Mucosa of rectum (tissue), 2 donors: ENCODE data around the gene PEX12.
"Not testable (repeated sequence)": the region's sequence is repeated elsewhere in the genome, so short reads cannot be mapped to it uniquely, and the experiment has no call there.

Source experiments
- H3K27ac ChIP-seq, 2 donors: one replicate each; pipeline ENCODE4 v1.7.0; 2013; ENCODE audit warnings: inconsistent platforms in 2 of 2, low read depth in 2 of 2, low read length in 2 of 2
- H3K27me3 ChIP-seq, 2 donors: one replicate each; pipeline ENCODE4 v1.7.0; 2013; ENCODE audit warnings: low read length in 2 of 2; ENCODE audit not compliant: control insufficient read depth in 2 of 2, insufficient read depth in 2 of 2
- H3K36me3 ChIP-seq, 2 donors: one replicate each; pipeline ENCODE4 v1.7.0; 2013; ENCODE audit warnings: low read length in 2 of 2; ENCODE audit not compliant: control insufficient read depth in 2 of 2, insufficient read depth in 2 of 2
- H3K4me1 ChIP-seq, 2 donors: one replicate each; pipeline ENCODE4 v1.7.0; 2013; ENCODE audit warnings: low read length in 2 of 2, mild to moderate bottlenecking in 1 of 2; ENCODE audit not compliant: control insufficient read depth in 2 of 2, insufficient read depth in 2 of 2
- H3K4me3 ChIP-seq, 2 donors: one replicate each; pipeline ENCODE4 v1.7.0; 2013; ENCODE audit warnings: low read length in 2 of 2
- H3K9ac ChIP-seq, 2 donors: one replicate each; pipeline ENCODE4 v1.7.0; 2013; ENCODE audit warnings: low read length in 2 of 2, low read depth in 1 of 2, mild to moderate bottlenecking in 1 of 2
- H3K9me3 ChIP-seq, 2 donors: one replicate each; pipeline ENCODE4 v1.7.0; 2013; ENCODE audit warnings: low read length in 2 of 2; ENCODE audit not compliant: control insufficient read depth in 2 of 2
- donor health status: healthy.
- donor health status: Normal muscosa, but diverticular disease.

PEX12 gene

DNA sequence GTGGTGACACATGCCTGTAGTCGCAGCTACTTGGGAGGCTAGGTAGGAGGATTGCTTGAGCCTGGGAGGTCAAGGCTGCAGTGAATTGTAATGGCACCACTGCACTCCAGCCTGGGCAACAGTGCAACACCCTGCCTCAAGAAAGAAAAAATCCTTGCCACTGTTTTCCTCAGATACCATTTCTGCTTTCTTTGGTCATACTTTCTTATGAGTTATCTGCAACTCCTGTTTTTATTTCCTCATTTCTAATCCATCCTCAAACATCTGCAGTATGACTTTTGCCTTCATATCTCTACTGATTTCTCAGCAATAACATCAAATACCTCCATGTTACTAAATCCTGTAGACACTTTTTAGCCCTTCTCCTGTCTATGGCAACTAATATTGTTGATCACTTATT, 5.7 kb upstream of the PEX12 start:
- Histone ChIP-seq H3K36me3 (no peaks in the 10 kb centered on the region), H3K27me3 (no peaks in the 10 kb centered on the region), H3K4me3 (no peak overlapping the region), H3K4me1 (peaks cover 10 to 13% of the 10 kb centered on the region in 2 donors), H3K9me3 (no peaks in the 10 kb centered on the region), H3K27ac (no peak overlapping the region), H3K9ac (no peak overlapping the region)

DNA sequence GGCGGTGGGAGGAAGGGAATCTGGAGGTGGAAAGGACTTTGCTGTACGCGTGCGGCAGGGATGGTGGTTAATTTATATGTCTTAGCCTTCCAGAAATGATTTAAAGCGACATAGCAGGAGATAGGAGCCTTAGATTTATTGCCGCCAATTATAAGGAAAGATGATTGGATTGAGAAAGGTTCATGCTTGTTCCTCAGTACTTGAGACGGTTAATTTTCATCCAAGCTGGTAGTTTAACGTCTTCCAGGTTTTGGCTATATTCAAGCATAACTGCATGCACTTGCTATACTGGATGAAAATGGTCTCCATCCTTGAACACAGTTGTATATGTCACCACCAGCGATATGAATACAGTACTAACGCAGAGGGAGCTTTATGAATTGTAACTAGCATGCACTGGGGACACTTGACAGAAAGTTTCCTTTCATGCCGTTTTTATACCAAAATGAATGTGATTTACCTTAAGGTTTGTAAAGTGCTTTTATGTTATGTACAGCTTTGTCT, 610 bp upstream of the PEX12 start:
- H3K36me3 ChIP-seq: peaks cover 6 to 7% of the 10 kb centered on the region in 2 donors
- H3K4me3 ChIP-seq: peak overlapping the region; percentile 90 to 95
- H3K9me3 ChIP-seq: no peaks in the 10 kb centered on the region
- no peaks in the 10 kb centered on the region for H3K27me3 ChIP-seq
- H3K9ac ChIP-seq: peak overlapping the region; percentile 89 to 97
- H3K4me1 ChIP-seq: peaks cover 8 to 10% of the 10 kb centered on the region in 2 donors
- peak overlapping the region; percentile 82 to 92 for H3K27ac ChIP-seq

DNA sequence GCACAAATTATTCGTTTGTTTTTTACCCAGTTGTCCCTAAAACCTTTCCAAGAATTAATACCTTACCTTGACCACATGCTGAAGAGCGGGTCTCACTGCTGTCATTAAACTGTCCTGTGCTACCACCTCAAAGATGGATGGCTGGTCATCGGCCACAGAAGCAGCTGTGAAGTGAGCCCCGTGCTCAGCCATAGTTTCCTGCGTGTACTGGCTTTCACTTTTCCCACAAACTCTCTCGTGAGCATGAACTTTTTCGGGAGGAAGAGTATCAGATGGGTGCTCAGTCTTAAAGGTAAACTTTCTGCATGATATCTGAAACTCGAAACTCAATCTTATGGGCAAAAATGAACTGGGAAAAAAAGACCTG, 558 bp downstream of the PEX12 start:
- no peaks in the 10 kb centered on the region for H3K9me3 ChIP-seq
- H3K36me3 ChIP-seq: peaks cover 6 to 11% of the 10 kb centered on the region in 2 donors
- H3K4me1 ChIP-seq: peaks cover 8 to 10% of the 10 kb centered on the region in 2 donors
- H3K9ac ChIP-seq: peak overlapping the region; percentile 89 to 97
- H3K4me3 ChIP-seq: peak overlapping the region; percentile 90 to 95
- no peaks in the 10 kb centered on the region for H3K27me3 ChIP-seq
- H3K27ac ChIP-seq: peak overlapping the region; percentile 82 to 92

DNA sequence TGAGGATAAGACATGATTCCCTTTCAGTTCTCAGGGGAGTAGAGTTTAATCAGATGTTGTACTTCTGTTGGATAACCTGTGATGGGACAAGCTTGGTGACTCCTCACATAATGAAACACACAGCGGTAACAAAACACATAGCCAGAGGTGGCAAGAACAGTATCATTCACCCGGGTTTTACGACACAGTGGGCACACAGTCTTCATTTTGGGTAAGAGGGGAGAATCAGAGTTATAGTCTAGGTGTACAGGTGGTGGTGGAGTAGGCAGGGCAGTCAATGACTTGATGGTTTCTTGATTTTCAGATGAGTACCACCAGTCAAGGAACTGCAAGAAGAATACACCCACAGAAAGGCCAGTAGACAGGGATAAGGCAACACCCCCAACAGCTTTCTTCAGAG, 2.6 kb downstream of the PEX12 start:
- no peaks in the 10 kb centered on the region for H3K9me3 ChIP-seq
- H3K4me1 ChIP-seq: peaks cover 8 to 10% of the 10 kb centered on the region in 2 donors
- peaks cover 6 to 11% of the 10 kb centered on the region in 2 donors for H3K36me3 ChIP-seq
- H3K27ac ChIP-seq: no peak overlapping the region
- no peak overlapping the region for H3K9ac ChIP-seq
- H3K27me3 ChIP-seq: no peaks in the 10 kb centered on the region
- no peak overlapping the region for H3K4me3 ChIP-seq

DNA sequence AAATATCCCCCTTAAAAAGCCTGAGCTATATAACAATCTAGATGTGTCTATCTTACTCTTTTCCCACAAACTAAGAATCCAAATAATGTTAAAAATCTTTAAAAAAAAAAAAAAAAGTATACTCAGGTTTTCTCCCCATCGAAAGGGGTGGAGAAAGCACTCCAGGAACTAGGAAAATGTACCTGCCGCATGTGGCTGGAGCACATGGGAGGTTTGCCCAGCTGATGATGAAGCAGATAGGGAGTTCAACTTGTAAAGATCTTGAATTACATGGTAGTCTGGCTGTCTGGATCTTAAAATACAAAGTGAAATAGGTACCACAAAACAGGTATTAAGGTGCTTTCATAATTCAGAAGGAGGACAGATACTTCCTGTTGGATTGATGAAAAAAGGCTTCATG, 9.0 kb downstream of the PEX12 start:
- H3K9ac ChIP-seq: no peak overlapping the region

DNA sequence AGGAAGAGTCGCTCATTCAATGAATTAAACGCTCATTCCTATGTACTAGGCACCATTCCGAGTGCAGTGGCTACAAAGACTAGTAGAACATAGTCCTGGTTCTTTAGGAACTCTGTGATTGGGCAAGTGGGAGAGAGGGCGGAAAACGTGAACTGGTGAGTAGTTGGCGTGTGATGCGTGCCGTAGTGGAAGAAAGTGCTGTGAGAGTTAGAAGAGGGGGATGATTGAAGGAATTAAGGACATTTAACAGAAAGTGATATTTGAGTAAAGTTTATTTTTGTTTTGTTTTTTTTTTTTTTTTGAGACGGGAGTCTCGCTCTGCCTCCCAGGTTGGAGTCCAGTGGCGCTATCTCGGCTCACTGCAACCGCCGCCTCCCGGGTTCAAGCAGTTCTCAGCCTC, 9.8 kb downstream of the PEX12 start:
- Histone ChIP-seq H3K9me3 (no peaks in the 10 kb centered on the region), H3K4me1 (peaks cover 9 to 11% of the 10 kb centered on the region in 2 donors), H3K36me3 (peaks cover 0 to 3% of the 10 kb centered on the region in 2 donors), H3K9ac (peak overlapping the region; percentile 79 to 89), H3K4me3 (peak overlapping the region; percentile 90 to 96), H3K27me3 (no peaks in the 10 kb centered on the region), H3K27ac (peak overlapping the region; percentile 81 to 87)

More for the DNA sequence above, 9.0 kb downstream of the PEX12 start:
- Histone ChIP-seq H3K27ac (no peak overlapping the region), H3K27me3 (no peaks in the 10 kb centered on the region), H3K36me3 (peaks cover 0 to 4% of the 10 kb centered on the region in 2 donors), H3K9me3 (no peaks in the 10 kb centered on the region), H3K4me1 (peaks cover 9 to 11% of the 10 kb centered on the region in 2 donors), H3K4me3 (no peak overlapping the region)

DNA sequence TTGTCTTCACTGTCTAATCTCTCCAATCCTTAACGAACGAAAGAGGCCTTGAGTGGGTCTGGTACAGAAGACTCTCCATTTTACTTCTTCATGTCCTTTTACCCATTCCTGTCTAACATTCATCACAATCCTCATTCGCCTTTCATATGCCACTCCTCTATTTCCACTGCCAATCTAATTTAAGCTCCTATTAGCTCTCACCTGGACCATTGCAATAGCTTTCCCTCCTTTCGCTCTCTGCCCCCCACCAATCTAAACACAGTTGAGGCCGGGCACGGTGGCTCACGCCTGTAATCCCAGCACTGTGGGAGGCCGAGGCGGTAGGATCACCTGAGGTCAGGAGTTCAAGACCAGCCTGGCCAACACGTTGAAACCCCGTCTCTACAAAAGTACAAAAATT, 11.4 kb downstream of the PEX12 start:
- no peak overlapping the region for H3K27ac ChIP-seq
- no peaks in the 10 kb centered on the region for H3K9me3 ChIP-seq
- no peak overlapping the region for H3K9ac ChIP-seq
- peaks cover 9 to 11% of the 10 kb centered on the region in 2 donors for H3K4me1 ChIP-seq
- no peaks in the 10 kb centered on the region for H3K27me3 ChIP-seq
- no peaks in the 10 kb centered on the region for H3K36me3 ChIP-seq
- peak overlapping the region; percentile 90 to 96 for H3K4me3 ChIP-seq

DNA sequence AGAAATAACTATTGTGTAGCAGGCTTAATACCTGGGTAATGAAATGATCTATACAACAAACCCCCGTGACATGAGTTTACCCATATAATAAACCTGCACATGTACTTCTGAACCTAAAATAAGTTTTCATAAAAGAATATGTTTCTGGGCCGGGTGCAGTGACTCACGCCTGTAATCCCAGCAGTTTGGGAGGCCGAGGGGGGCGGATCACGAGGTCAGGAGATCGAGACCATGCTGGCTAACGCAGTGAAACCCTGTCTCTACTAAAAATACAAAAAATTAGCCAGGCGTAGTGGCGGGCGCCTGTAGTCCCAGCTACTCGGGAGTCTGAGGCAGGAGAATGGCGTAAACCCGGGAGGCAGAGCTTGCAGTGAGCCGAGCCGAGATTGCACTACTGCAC, 15.2 kb downstream of the PEX12 start:
- not testable (repeated sequence) for H3K4me3 ChIP-seq, H3K4me1 ChIP-seq, H3K27me3 ChIP-seq, H3K9me3 ChIP-seq, H3K27ac ChIP-seq, H3K9ac ChIP-seq, H3K36me3 ChIP-seq

DNA sequence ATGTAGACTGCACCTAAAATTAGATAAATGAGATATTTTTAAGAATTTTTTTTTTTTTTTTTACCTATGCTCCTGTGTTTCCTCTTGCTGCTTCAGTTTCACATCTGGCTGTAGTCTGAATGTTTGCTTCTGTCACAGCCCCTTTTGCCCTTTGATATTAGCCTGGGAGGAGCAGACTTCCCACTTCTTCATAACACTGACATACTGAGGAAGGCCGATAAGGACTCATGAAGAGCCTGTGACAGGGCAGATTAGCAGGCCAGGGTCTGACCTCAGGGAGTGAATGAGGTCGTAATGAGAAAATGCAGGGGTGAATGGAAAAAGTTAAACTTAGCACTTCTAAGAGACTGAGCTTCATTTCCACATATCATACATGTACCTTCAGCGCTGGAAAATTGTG, 17.7 kb downstream of the PEX12 start, which contains the start of gene SLFN14:
SLFN14 (minus strand) TSS at position 117 of the 400 bp plus-strand sequence. CDS start 2,757 bp downstream, outside the sequence.
- H3K27ac ChIP-seq: no peak within 1 kb of the TSS
- H3K9me3 ChIP-seq: no peaks in the 10 kb centered on the region
- no peak within 1 kb of the TSS for H3K4me3 ChIP-seq
- no peaks in the 10 kb centered on the region for H3K36me3 ChIP-seq
- no peaks in the 10 kb centered on the region for H3K4me1 ChIP-seq
- H3K9ac ChIP-seq: no peak within 1 kb of the TSS
- H3K27me3 ChIP-seq: peaks cover 0 to 8% of the 10 kb centered on the region in 2 donors

DNA sequence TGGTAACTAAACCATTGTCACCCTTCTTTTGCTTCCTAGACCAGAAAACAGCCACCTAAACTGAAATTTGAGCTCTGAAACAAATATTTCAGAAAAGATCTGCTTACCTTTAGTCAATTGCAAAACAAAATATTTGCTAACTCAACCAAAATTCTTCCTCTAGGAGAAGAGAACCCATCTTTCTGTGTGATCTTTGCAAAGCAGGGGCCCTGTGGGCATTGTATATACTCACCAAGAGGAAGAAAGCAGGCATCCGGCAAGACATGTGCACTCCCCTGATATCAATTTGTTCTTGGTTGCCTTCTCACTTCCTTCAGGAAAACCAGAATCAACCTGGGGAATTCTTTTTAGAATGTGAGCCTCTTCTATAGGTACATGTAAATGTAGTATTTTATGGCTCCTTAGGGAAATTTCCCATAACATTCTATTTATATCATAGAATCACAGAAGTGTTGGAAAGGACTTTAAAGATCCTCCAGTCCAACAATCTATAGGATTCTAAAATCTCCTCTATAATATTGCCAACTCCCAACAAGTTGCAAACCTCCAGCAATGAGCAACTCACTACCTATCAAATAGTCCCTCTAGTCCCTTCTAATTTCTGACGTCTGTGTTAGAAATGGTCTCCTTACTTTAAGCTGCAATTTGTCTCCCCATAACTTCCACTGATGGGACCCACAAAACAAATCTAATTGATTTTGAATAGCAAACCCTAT, 18.7 kb downstream of the PEX12 start:
- H3K27ac ChIP-seq: no peak overlapping the region
- H3K9me3 ChIP-seq: no peaks in the 10 kb centered on the region
- H3K27me3 ChIP-seq: peaks cover 0 to 8% of the 10 kb centered on the region in 2 donors
- H3K4me1 ChIP-seq: no peaks in the 10 kb centered on the region
- H3K4me3 ChIP-seq: no peak overlapping the region
- H3K36me3 ChIP-seq: no peaks in the 10 kb centered on the region
- H3K9ac ChIP-seq: no peak overlapping the region
